NCI-H345 (cell line): ENCODE results near the gene SMO.
"Not testable (repeated sequence)": the region's sequence is repeated elsewhere in the genome, so short reads cannot be mapped to it uniquely, and the experiment has no call there.

Experiments
- DNase-seq: peaks from one replicate; lab custom pipeline; 2025; lab: John Stamatoyannopoulos, UW

Gene SMO

GRCh38 chr7:129169686-129170440 lies 18.6 kb upstream of the SMO start:
- DNase-seq, result no peak

DNA sequence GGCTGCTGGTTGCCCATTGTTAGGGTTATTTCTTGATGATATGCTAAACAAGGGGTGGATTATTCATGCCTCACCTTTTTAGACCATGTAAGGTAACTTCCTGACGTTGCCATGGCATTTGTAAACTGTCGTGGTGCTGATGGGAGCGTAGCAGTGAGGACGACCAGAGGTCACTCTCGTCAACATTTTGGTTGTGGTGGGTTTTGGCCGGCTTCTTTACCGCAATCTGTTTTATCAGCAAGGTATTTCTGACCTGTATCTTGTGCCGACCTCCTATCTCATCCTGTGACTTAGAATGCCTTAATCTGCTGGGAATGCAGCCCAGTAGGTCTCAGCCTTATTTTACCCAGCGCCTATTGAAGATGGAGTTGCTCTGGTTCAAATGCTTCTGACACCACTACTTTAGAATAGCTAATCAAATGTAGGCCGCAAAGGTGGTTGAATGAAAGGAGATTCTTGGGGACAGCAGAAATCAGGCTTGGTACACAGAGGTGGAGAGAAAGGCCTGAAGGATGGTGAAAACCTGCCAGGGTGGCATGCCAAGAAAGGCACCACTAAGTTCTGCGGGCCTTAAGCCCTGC lies 17.9 kb upstream of the SMO start:
- no peak for DNase-seq

DNA sequence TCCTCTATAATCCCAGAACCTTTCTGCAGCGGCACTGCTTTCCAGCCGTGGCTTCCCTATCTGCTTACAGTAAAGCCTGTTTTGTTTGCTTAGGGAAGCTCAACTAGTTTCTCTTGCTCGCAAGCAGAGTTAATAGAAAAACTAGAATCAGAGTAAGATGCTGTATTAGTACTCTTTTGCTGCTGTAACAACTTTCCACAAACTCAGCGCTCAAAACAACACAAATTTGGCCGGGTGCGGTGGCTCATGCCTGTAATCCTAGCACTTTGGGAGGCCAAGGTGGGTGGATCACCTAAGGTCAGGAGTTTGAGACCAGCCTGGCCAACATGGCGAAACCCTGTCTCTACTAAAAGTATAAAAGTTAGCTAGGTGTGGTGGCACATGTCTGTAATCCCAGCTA lies 14.6 kb upstream of the SMO start:
- DNase-seq, result not testable (repeated sequence)

GRCh38 chr7:129176916-129177710 lies 11.3 kb upstream of the SMO start:
- no peak for DNase-seq

GRCh38 chr7:129184981-129185670 lies 3.3 kb upstream of the SMO start:
- no peak for DNase-seq

DNA sequence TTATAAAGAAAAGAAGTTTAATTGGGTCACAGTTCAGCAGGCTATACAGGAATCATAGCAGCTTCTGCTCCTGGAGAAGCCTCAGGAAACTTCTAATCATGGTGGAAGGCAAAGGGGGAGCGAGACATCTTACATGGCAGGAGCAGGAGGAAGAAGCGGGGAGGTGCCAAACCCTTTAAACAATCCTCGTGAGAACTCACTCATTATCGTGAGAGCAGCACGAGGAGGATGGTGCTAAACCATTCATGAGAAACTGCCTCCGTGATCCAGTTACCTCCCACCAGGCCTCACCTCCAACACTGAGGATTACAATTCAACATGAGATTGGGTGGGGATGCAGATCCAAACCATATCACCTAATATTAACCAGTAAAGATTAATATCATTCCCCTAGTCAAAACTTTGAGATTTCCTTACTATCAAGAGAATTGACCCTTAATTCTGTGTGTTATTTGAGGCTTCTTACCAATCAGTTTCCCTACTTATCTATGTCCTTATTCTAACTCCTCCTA lies 1.6 kb upstream of the SMO start:
- DNase-seq, result no peak

- no peak for DNase-seq
These were observed 607 bp upstream of the SMO start for GRCh38 chr7:129187681-129188371.

DNA sequence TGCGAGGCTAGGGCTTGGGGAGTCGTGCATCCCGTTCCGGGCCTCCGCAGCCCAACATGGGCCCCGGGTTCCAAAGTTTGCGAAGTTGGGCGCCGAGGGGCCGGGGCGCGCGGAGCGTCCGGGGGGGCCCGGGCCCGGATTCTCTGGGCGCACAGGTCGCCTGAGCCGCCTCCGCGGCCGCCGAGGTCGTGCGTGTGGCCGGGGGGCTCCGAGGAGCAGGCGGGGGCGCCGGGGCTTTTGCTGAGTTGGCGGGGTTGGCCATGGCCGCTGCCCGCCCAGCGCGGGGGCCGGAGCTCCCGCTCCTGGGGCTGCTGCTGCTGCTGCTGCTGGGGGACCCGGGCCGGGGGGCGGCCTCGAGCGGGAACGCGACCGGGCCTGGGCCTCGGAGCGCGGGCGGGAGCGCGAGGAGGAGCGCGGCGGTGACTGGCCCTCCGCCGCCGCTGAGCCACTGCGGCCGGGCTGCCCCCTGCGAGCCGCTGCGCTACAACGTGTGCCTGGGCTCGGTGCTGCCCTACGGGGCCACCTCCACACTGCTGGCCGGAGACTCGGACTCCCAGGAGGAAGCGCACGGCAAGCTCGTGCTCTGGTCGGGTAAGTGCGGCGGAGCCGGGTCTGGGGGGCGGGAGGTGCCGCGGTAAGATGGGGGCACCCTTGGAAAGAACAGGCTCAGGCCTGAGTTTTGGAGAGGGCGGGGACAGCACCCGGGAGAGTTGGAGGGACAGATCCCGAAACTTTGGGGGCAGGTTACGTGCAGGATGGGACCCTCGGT lies 643 bp downstream of the SMO start:
- DNase-seq, result no peak

GRCh38 chr7:129189661-129190310 lies 1.4 kb downstream of the SMO start:
- DNase-seq, result no peak

- no peak for DNase-seq
These were observed 2.8 kb downstream of the SMO start for GRCh38 chr7:129191272-129191671.

- no peak for DNase-seq
These were observed 5.5 kb downstream of the SMO start for GRCh38 chr7:129193892-129194291.

DNA sequence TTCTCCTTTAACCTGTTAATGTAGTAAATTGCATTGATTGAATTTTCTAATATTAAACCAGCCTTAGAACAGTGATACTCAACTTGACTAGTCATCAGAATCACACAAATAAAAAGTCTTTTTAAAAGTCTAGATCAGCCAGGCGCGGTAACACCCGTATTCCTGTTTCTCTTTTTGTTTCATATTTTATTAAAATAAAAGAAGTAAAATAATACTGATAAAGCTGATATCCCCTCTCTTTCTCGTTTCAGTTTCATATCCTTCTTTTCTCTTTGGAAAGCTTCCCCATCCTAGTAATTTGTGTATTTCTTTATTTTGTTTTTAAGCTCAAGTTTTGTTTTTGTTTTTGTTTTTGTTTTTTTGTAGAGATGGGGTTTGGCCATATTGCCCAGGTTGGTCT lies 9.3 kb downstream of the SMO start:
- DNase-seq, result no peak

GRCh38 chr7:129199406-129199805 lies 11.0 kb downstream of the SMO start:
- DNase-seq, result no peak

DNA sequence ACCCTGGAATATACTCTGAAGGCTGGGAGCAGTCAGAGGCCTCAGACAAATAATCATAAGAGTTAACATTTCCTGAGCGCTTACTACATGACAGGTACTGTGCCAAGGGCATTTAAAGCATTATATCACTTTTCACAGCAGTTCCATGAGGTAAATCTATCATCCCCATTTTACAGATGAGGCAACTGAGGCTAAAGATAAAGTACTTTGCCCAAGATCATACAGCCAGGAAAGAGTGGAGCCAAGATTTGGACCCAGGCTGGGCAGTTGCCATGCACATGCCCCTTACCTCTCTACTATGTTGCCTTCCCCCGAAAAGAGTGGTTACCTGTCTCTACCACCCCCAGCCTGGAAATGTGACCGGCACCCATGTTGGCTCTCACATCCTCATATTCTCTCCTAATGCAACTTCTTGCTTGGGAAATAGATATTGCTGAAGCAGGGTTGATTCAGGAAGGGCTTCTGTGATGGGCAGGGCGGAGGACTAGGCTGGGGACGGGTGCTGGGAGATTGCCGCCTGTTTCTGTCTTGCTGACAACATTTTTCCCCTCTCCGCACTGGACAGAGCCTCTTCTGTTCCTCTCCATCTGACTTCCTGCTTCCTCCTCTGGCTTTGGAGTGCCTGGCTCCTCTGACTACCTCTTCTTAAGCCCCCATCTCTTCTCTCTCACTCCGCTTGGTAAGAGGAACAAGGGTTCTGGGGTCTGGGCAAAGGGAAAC lies 13.8 kb downstream of the SMO start:
- no peak for DNase-seq

- DNase-seq, result no peak
These were observed 14.8 kb downstream of the SMO start for GRCh38 chr7:129203050-129203741.

DNA sequence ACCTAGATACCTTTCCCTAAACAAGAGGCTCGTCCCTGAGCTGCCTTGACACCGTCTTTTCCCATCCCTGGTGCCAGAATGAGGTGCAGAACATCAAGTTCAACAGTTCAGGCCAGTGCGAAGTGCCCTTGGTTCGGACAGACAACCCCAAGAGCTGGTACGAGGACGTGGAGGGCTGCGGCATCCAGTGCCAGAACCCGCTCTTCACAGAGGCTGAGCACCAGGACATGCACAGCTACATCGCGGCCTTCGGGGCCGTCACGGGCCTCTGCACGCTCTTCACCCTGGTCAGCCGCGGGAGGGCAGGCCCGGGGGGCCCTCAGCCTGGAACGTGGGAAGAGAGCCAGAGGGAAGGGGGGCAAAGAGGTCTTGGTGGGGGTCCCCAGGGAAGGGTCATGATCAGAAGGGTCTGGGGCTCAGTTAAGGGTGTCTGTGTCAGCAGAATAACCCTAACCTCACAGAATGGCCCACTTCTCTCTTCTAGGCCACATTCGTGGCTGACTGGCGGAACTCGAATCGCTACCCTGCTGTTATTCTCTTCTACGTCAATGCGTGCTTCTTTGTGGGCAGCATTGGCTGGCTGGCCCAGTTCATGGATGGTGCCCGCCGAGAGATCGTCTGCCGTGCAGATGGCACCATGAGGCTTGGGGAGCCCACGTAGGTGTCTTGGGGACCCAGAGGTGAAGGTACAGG lies 16.8 kb downstream of the SMO start:
- DNase-seq, result no peak

- DNase-seq, result no peak
These were observed 17.8 kb downstream of the SMO start for GRCh38 chr7:129205987-129206785.

GRCh38 chr7:129208667-129209066 lies 20.2 kb downstream of the SMO start:
- no peak for DNase-seq
